HG02642 (cell line): ENCODE data around the gene MACROH2A1.

ENCODE experiments used
- ATAC-seq: cut with Tn5 transposase; IDR thresholded peaks from one replicate; pipeline ENCODE4 v1.9.1; 2021; ENCODE audit warnings: mild to moderate bottlenecking; ENCODE audit not compliant: unreplicated experiment, poor library complexity

Gene MACROH2A1

DNA sequence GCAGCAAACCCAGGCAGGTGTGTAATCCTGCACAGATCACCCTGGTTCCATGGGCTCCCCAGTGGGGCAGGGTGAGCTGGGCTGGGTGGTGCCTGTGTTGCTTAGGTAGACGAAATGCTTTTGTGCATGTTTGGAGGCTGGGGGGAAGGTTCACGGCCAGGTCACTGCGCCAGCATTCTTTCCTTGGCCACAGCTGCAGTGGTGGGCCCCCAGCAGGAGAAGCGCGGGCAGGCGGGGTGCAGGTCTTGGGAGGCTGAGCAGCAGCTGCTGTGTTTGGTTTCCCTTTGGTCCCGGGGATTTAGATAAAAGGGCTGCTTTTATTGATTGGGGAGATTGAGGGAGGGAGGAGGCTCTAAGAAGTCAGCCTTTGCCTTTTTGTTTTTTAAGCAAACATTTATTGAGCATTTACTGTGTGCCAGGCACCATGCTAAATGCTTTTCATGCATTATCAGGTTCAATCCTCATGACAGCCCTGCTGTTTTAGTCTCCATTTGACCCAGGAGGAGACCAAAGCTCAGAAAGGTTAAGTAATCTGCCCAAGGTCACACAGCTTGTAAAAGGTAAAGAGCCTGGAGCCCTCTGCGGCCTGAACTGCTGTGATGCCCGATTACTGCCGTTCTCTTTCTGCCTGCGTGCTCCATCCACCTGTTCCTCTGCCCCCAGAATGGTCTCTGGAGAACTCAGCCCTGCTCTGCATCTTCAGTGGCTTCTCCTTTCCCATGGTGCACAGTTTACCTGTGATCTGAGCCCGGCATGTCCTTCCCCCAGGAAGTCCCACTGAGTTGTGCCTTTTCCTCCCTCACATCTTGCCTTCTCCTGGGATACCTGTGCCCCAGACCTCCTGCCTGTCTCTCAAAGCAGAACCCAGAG, 94.4 kb downstream of the MACROH2A1 start:
- no peak for ATAC-seq

GRCh38 chr5:135303582-135304173, 95.4 kb downstream of the MACROH2A1 start:
- no peak for ATAC-seq

DNA sequence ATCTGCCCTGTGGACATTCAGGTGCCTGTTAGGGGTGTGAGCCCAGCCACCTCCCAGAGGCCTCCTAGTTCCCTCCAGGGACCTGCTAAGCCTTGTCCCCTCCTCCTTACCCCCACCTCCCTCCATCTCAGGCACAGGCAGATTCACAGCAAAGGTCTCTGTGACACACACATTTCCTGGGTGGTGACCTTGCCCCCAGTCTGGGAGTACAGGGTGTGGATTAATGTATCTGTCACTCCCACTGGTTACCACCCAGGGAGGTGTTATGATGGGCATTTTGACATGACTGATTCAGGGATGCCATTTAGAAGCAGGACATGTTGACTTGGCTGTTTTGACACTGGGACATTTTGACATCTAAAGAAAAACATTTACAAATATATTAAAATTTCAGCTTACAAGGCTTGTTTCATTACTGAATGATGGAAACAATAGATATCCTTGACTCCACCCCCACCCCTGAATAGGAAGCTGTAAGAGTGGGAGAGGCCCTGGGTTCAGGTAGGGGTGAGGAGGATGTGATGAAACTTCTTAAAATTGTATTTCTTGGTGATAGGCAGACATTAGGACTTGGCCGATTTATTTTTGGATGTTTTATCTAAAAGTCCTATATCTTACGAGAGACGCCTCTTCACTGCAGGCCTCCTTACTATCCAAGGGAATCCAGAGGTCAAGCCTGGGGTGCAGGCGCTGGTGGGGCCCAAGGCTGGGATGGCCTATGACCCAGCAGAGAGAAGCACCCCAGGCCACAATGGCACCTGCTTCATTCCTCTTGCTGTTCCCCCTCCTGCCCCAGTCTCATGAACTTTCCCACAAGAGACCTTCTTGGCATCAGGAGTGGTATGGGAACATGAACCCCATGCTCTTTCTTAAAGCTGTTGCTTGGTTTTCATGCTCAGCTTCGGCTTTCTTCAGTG, 101.9 kb downstream of the MACROH2A1 start:
- ATAC-seq: no peak

DNA sequence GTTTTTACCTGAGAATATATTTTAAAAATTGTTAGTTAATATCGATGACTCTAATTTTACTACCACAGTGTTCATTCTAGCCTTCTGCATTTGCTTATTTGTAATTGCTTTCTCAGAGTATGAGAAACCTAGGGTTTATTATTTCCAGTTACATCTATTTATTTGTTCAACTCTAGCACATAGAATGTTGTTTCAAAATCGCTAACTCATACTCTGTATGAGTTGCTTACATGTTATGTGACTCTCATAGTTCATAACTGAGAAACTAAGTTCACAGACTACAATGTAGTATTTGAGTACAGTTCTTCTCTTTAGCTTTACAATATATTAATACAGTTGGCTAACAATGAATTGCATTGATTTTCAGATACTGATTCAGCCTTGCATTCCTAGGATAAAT, 103.2 kb downstream of the MACROH2A1 start:
- ATAC-seq: no peak

DNA sequence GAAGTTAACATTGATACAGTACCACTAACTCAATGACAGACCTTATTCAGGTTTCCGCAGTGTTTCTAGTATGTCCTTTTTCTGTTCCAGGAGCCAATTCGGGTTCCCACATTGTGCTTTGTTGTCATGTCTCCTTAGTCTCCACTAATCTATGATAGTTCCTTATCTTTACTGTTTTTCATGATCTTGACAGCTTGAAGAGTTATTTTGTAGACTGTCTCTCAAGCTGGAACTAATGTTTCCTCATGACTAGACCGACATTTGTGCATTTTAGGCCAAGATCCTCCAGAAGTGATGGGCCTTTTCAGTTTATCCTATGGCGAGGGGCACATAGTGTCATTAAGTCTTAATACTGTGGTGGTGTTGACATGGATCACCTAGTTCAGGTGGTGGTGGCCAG, 104.2 kb downstream of the MACROH2A1 start:
- no peak for ATAC-seq

- no peak for ATAC-seq
Observed at GRCh38 chr5:135289651-135290050, 109.4 kb downstream of the MACROH2A1 start.

DNA sequence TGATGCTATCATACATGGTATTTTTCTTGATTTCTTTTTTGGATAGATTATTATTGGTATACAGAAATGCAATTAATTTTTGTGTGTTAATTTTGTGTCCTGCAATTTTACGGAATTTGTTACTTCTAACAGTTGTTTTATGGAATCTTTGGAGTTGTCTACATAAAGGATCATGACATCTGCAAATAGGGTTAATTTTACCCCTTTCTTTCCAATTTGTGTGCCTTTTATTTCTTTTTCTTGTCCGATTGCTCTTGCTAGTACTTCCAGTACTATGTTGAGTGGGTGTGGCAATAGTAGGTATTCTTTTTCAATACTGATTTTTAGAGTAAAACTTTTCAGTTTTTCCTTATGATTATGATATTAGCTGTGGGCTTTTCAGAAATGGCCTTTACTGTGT, 111.5 kb downstream of the MACROH2A1 start:
- ATAC-seq: no peak
